ENCODE results near the gene SP100.

SP100 gene

DNA sequence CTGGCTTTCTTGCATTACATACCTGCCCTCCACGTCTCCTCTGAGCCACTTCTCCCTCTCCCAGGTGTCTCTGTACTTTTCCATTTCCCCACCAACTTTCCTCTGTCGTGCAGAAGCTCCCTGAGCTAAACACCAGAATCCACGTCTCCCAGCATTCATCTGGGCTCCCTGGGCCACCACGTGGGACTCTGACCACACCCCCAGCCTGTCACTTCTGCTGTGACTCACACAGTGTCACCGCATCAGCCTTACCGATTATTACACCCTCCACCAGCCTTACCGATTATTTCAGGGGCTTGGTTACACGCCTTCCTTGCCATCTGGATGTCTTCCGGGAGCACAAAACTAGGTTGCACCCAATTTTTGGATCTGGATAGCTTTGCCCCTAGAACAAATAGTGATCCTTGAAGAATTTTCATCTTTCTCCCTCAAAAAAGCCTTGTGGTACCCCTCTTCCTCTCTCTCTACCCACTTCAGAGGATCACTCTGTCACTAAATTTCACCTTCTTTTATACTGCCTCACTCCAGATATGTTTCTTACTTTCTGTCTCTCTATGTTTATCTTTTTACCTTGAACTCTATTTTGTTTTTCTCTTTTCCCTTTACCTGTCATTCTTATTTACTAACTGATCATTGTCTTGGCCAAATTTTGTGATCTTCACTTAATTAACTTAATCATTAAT lies 159.8 kb downstream of the SP100 start:
- H3K4me1 ChIP-seq (ENCODE audit: control insufficient read depth, insufficient read depth, low read length), result no peaks in the 10 kb centered on the region
- TF ChIP-seq ZBTB17 (tag by site-specific recombination; IDR thresholded peaks at IDR 0.05) (0 out of 2 replicates have a peak, but pooled peaks have one; percentile 30), ZNF768 (tag by site-specific recombination; IDR thresholded peaks at IDR 0.05) (no peak), ZBTB48 (tag by site-specific recombination; IDR thresholded peaks at IDR 0.05) (0 out of 2 replicates have a peak, but pooled peaks have one; percentile 12)
- H3K36me3 ChIP-seq (ENCODE audit: control insufficient read depth in 2 of 2, insufficient read depth in 1 of 2, low read length in 2 of 2), result no peaks in the 10 kb centered on the region
- ChIA-PET POLR2A (no interaction called here), CTCF (interaction anchor here (0.7 kb wide), 2 partner anchors 21 to 723 kb away, joined by 3 read pairs; no protein-coding TSS in a partner anchor)
- no peak overlapping the region for H3K27ac ChIP-seq (ENCODE audit: extremely low read depth, low read depth, low read length)
- H3K9me3 ChIP-seq (ENCODE audit: control insufficient read depth, insufficient read depth, low read depth, low read length), result no peaks in the 10 kb centered on the region
- H3K4me3 ChIP-seq (ENCODE audit: low read depth, low read length), result no peak overlapping the region

DNA sequence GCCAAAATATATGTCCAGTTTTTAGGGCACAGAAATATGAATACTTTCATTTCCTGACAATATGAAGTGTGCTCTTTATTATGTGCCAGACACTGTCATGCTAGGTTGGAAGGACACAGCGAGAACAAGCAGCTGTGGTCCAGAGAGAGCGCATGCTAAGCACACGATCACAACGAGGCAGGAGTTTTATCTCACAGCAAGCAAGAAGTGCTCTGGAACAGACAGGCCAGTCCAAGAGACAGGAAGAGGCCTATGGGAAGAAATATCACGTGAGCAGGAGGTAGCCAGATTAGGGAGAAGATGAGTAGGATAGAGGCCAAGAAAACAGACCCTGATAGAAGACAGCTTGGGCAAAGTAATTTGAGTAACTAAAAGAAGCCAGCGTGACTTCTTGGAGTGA lies 161.1 kb downstream of the SP100 start:
- Histone ChIP-seq H3K4me1 (ENCODE audit: control insufficient read depth, insufficient read depth, low read length) (no peaks in the 10 kb centered on the region), H3K36me3 (ENCODE audit: control insufficient read depth in 2 of 2, insufficient read depth in 1 of 2, low read length in 2 of 2) (no peaks in the 10 kb centered on the region), H3K9me3 (ENCODE audit: control insufficient read depth, insufficient read depth, low read depth, low read length) (no peaks in the 10 kb centered on the region), H3K4me3 (ENCODE audit: low read depth, low read length) (no peak overlapping the region), H3K27ac (ENCODE audit: extremely low read depth, low read depth, low read length) (no peak overlapping the region)
- CTCF ChIA-PET, result interaction anchor here (0.6 kb wide), 2 partner anchors 271 to 272 kb away, joined by 3 to 5 read pairs; no protein-coding TSS in a partner anchor
- TF ChIP-seq, protein P1, sequence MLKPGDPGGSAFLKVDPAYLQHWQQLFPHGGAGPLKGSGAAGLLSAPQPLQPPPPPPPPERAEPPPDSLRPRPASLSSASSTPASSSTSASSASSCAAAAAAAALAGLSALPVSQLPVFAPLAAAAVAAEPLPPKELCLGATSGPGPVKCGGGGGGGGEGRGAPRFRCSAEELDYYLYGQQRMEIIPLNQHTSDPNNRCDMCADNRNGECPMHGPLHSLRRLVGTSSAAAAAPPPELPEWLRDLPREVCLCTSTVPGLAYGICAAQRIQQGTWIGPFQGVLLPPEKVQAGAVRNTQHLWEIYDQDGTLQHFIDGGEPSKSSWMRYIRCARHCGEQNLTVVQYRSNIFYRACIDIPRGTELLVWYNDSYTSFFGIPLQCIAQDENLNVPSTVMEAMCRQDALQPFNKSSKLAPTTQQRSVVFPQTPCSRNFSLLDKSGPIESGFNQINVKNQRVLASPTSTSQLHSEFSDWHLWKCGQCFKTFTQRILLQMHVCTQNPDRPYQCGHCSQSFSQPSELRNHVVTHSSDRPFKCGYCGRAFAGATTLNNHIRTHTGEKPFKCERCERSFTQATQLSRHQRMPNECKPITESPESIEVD (tag by site-specific recombination; IDR thresholded peaks at IDR 0.05), result no peak
- POLR2A ChIA-PET, result no interaction called here

DNA sequence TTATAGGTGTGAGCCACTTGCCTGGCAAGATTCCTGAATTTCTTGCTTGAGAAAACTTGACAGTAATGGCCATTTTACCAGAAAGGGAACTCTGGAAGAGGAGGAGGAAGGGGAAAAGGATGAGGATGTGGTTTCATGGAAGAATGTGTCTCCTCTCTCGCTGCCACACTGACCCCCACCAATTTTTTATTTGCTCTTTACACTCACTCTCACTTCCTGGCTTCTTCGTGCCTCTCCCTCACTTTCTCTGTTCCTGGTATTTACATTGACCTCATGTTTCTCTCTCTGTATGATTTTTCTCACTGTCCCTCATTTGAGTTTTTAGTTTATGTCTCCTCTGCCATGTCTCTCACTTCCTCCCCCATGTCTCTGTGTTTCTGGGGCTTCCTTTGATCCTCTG lies 162.1 kb downstream of the SP100 start:
- Histone ChIP-seq H3K4me3 (ENCODE audit: low read depth, low read length) (no peak overlapping the region), H3K9me3 (ENCODE audit: control insufficient read depth, insufficient read depth, low read depth, low read length) (no peaks in the 10 kb centered on the region), H3K36me3 (ENCODE audit: control insufficient read depth in 2 of 2, insufficient read depth in 1 of 2, low read length in 2 of 2) (no peaks in the 10 kb centered on the region), H3K4me1 (ENCODE audit: control insufficient read depth, insufficient read depth, low read length) (no peaks in the 10 kb centered on the region), H3K27ac (ENCODE audit: extremely low read depth, low read depth, low read length) (no peak overlapping the region)
- POLR2A ChIA-PET, result no interaction called here
- CTCF ChIA-PET, result no interaction called here
- no peak for TF ChIP-seq ZNF571 (tag by site-specific recombination; IDR thresholded peaks at IDR 0.05)
- TF ChIP-seq PRDM1 (tag by site-specific recombination; IDR thresholded peaks at IDR 0.05), result 0 out of 2 replicates have a peak, but pooled peaks have one; percentile 33

DNA sequence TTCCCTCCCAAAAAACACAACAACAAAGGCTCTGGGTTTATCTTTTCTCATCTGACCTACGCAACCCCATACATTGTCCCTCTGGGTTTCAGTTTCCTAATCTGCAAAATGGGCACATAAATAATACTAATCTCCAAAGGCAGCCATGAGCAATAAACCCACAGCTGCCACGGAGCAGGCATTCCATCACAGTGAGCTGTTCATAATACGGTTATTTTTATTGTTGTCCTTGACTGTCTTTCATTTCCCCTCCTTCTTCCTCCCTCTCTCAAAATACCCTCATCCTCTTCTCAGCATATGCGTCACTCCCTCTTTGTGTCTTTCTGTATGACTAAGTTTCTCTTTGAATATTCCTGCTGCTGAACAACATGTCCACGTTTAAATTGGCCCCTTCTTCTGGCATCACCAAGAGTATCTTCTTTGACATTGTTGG lies 166.9 kb downstream of the SP100 start:
- no peak for TF ChIP-seq ZNF791 (tag by site-specific recombination; IDR thresholded peaks at IDR 0.05)
- TF ChIP-seq ZNF658 (tag by site-specific recombination; IDR thresholded peaks at IDR 0.05), result no peak
- TF ChIP-seq TCF7L2 (IDR thresholded peaks at IDR 0.05; ENCODE audit: borderline replicate concordance, low read depth, low read length), result no peak
- TF ChIP-seq ZXDB (tag by site-specific recombination; IDR thresholded peaks at IDR 0.05), result no peak
- TF ChIP-seq, protein P2, sequence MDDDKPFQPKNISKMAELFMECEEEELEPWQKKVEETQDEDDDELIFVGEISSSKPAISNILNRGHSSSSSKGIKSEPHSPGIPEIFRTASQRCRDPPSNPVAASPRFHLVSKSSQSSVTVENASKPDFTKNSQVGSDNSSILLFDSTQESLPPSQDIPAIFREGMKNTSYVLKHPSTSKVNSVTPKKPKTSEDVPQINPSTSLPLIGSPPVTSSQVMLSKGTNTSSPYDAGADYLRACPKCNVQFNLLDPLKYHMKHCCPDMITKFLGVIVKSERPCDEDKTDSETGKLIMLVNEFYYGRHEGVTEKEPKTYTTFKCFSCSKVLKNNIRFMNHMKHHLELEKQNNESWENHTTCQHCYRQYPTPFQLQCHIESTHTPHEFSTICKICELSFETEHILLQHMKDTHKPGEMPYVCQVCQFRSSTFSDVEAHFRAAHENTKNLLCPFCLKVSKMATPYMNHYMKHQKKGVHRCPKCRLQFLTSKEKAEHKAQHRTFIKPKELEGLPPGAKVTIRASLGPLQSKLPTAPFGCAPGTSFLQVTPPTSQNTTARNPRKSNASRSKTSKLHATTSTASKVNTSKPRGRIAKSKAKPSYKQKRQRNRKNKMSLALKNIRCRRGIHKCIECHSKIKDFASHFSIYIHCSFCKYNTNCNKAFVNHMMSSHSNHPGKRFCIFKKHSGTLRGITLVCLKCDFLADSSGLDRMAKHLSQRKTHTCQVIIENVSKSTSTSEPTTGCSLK (tag by site-specific recombination; IDR thresholded peaks at IDR 0.05), result no peak
- no peak for TF ChIP-seq ZNF677 (tag by site-specific recombination; IDR thresholded peaks at IDR 0.05)
- no peak for TF ChIP-seq ZNF76 (tag by site-specific recombination; IDR thresholded peaks at IDR 0.05; ENCODE audit: borderline replicate concordance, low read depth)
- no peak for TF ChIP-seq MEIS1 (CRISPR knock-in tag; IDR thresholded peaks at IDR 0.05; ENCODE audit: borderline replicate concordance)
- TF ChIP-seq, protein P3, sequence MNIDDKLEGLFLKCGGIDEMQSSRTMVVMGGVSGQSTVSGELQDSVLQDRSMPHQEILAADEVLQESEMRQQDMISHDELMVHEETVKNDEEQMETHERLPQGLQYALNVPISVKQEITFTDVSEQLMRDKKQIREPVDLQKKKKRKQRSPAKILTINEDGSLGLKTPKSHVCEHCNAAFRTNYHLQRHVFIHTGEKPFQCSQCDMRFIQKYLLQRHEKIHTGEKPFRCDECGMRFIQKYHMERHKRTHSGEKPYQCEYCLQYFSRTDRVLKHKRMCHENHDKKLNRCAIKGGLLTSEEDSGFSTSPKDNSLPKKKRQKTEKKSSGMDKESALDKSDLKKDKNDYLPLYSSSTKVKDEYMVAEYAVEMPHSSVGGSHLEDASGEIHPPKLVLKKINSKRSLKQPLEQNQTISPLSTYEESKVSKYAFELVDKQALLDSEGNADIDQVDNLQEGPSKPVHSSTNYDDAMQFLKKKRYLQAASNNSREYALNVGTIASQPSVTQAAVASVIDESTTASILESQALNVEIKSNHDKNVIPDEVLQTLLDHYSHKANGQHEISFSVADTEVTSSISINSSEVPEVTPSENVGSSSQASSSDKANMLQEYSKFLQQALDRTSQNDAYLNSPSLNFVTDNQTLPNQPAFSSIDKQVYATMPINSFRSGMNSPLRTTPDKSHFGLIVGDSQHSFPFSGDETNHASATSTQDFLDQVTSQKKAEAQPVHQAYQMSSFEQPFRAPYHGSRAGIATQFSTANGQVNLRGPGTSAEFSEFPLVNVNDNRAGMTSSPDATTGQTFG (tag by site-specific recombination; IDR thresholded peaks at IDR 0.05; ENCODE audit: borderline replicate concordance), result no peak
- TF ChIP-seq, protein P4, sequence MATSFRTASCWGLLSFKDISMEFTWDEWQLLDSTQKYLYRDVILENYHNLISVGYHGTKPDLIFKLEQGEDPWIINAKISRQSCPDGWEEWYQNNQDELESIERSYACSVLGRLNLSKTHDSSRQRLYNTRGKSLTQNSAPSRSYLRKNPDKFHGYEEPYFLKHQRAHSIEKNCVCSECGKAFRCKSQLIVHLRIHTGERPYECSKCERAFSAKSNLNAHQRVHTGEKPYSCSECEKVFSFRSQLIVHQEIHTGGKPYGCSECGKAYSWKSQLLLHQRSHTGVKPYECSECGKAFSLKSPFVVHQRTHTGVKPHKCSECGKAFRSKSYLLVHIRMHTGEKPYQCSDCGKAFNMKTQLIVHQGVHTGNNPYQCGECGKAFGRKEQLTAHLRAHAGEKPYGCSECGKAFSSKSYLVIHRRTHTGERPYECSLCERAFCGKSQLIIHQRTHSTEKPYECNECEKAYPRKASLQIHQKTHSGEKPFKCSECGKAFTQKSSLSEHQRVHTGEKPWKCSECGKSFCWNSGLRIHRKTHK (tag by site-specific recombination; IDR thresholded peaks at IDR 0.05), result no peak
- no peak for TF ChIP-seq ZNF549 (tag by site-specific recombination; IDR thresholded peaks at IDR 0.05)
- no peak for TF ChIP-seq ZFHX2 (tag by site-specific recombination; conservative IDR thresholded peaks at IDR 0.05)
- H3K4me1 ChIP-seq (ENCODE audit: control insufficient read depth, insufficient read depth, low read length), result no peaks in the 10 kb centered on the region
- CTCF ChIA-PET, result interaction anchor here (0.5 to 0.6 kb wide), 2 partner anchors 19 to 284 kb away, joined by 3 to 4 read pairs; no protein-coding TSS in a partner anchor
- H3K27ac ChIP-seq (ENCODE audit: extremely low read depth, low read depth, low read length), result no peak overlapping the region
- POLR2A ChIA-PET, result no interaction called here
- no peak overlapping the region for H3K4me3 ChIP-seq (ENCODE audit: low read depth, low read length)
- H3K9me3 ChIP-seq (ENCODE audit: control insufficient read depth, insufficient read depth, low read depth, low read length), result no peaks in the 10 kb centered on the region
- no peaks in the 10 kb centered on the region for H3K36me3 ChIP-seq (ENCODE audit: control insufficient read depth in 2 of 2, insufficient read depth in 1 of 2, low read length in 2 of 2)

Data from HEK293 (cell line).